Smooth muscle cell (in vitro differentiated cells): ENCODE measurements around the gene TMPRSS4. TPM values are rescaled to one million over a fixed set of nuclear protein-coding genes. Genes with fewer than 3 reads are reported as not detected.

Experiments
- DNase-seq: peaks from one replicate; lab custom pipeline; 2025; ENCODE audit not compliant: unreplicated experiment; lab: John Stamatoyannopoulos, UW
- H2AFZ ChIP-seq: fragments of 200-600 bp; sonication (generic); 2 replicates; pipeline ENCODE4 v1.6.0; 2016; ENCODE audit warnings: antibody characterized with exemption, low read depth, mild to moderate bottlenecking
- H3F3A ChIP-seq: fragments of 200-600 bp; sonication (generic); 2 replicates; pipeline ENCODE4 v1.6.0; 2017; ENCODE audit warnings: antibody characterized with exemption, low read depth
- H3K27ac ChIP-seq: fragments of 200-600 bp; sonication (generic); 2 replicates; pipeline ENCODE4 v1.5.1; 2016; ENCODE audit warnings: low read depth, mild to moderate bottlenecking
- H3K27me3 ChIP-seq: fragments of 200-600 bp; sonication (generic); 2 replicates; pipeline ENCODE4 v1.6.1; 2016; ENCODE audit warnings: low read depth, mild to moderate bottlenecking
- H3K36me3 ChIP-seq: fragments of 200-600 bp; sonication (generic); 2 replicates; pipeline ENCODE4 v1.5.1; 2016; ENCODE audit warnings: low read depth
- H3K4me1 ChIP-seq: fragments of 200-600 bp; sonication (generic); 2 replicates; pipeline ENCODE4 v1.5.1; 2016; ENCODE audit warnings: low read depth
- H3K4me2 ChIP-seq: fragments of 200-600 bp; sonication (generic); 2 replicates; pipeline ENCODE4 v1.6.0; 2016; ENCODE audit warnings: mild to moderate bottlenecking
- H3K4me3 ChIP-seq: fragments of 200-600 bp; sonication (generic); 2 replicates; pipeline ENCODE4 v1.5.1; 2016; ENCODE audit warnings: mild to moderate bottlenecking
- H3K79me2 ChIP-seq: fragments of 200-600 bp; sonication (generic); 2 replicates; pipeline ENCODE4 v1.6.0; 2016; ENCODE audit warnings: low read depth, mild to moderate bottlenecking
- H3K9ac ChIP-seq: fragments of 200-600 bp; sonication (generic); 2 replicates; pipeline ENCODE4 v1.6.0; 2016; ENCODE audit warnings: low read depth
- H3K9me3 ChIP-seq: fragments of 200-600 bp; sonication (generic); replicated peaks from 2 replicates; pipeline ENCODE4 v1.5.1; 2016; ENCODE audit warnings: low read depth
- H4K20me1 ChIP-seq: fragments of 200-600 bp; sonication (generic); 2 replicates; pipeline ENCODE4 v1.6.0; 2016; ENCODE audit warnings: low read depth
- CTCF ChIP-seq: fragments of 200-600 bp; sonication (generic); IDR thresholded peaks from 2 replicates; pipeline ENCODE4 v1.5.1; 2017; ENCODE audit warnings: borderline replicate concordance, mild to moderate bottlenecking, antibody characterized with exemption; ENCODE audit not compliant: insufficient read depth, poor library complexity, severe bottlenecking
- WGBS: methylation state at CpG from one replicate; pipeline ENCODE4 v1.1.7; 2016; ENCODE audit warnings: low lambda C conversion rate; 5-methylcytosine and 5-hydroxymethylcytosine counted together
- polyA plus RNA-seq: library from polyadenylated mRNA; unstranded; fragments of >200 nt; fragmentation: Nextera tagmentation; extraction: Ambion mirVana; gene quantifications from 2 replicates; pipeline ENCODE4 v1.2.1, GENCODE V29; 2016
- total RNA-seq: library from RNA; depleted of rRNA; stranded (reverse); fragments of >200 nt; gene quantifications from 2 replicates; pipeline ENCODE4 v1.2.3, GENCODE V29; 2014

The TMPRSS4 gene
- total and polyA plus RNA-seq, 2 experiments from 2014 or later, result 7.4 TPM; not detected in 1

DNA sequence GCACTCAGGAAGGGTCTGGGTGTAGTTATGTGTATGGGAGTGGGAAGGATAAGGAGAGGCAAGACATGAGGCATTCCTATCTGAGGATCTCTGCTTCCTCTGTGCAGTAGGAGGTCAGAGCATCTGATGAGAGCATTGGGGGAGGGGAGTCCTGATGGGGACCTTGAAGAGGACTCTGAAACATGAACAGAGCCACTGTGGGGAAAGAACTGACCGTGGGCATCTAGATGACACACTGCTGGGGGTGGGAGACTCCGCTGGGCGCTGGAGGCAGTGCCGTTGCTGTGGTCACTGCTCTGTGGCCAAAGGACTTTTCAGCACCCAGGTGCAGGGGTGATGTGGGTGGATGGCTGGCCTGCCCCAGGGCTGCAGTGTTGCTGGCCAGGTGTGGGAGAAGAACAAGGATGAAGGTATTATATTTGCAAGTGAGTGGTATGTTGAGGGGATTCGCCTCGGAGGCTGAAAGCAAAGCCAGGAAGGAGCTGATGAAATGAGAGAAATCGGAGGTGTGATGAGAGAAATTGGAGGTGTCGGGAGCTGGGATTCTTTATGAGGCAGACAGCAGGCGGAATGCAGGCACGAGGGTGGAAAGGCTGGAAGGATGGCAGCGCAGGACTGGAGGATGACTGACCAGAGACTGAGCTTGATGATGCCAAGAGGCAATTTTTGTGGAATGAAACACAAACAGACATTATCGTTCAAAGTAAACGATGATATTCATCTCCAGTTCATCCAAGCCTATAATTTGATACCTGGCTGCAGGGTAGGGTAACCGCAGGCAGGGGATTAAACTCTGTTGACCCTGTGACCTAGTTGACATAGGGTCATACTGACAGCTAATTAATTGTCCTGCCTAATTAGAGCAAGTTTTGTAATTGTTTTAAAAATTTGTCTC lies 19.4 kb upstream of the TMPRSS4 start:
- Histone ChIP-seq H3K27ac (no peak overlapping the region), H3K4me2 (no peak overlapping the region), H3K9me3 (no peaks in the 10 kb centered on the region), H3K4me1 (no peaks in the 10 kb centered on the region), H3K79me2 (no peaks in the 10 kb centered on the region), H3K4me3 (no peak overlapping the region), H4K20me1 (no peaks in the 10 kb centered on the region), H3K36me3 (no peaks in the 10 kb centered on the region), H3K9ac (no peak overlapping the region), H3K27me3 (peaks cover 7% of the 10 kb centered on the region), H2AFZ (no peak overlapping the region), H3F3A (no peaks in the 10 kb centered on the region)
- DNase-seq, result no peak
- no peak for TF ChIP-seq CTCF
- 82% methylated on average over 14 of the region's 14 CpGs for WGBS

DNA sequence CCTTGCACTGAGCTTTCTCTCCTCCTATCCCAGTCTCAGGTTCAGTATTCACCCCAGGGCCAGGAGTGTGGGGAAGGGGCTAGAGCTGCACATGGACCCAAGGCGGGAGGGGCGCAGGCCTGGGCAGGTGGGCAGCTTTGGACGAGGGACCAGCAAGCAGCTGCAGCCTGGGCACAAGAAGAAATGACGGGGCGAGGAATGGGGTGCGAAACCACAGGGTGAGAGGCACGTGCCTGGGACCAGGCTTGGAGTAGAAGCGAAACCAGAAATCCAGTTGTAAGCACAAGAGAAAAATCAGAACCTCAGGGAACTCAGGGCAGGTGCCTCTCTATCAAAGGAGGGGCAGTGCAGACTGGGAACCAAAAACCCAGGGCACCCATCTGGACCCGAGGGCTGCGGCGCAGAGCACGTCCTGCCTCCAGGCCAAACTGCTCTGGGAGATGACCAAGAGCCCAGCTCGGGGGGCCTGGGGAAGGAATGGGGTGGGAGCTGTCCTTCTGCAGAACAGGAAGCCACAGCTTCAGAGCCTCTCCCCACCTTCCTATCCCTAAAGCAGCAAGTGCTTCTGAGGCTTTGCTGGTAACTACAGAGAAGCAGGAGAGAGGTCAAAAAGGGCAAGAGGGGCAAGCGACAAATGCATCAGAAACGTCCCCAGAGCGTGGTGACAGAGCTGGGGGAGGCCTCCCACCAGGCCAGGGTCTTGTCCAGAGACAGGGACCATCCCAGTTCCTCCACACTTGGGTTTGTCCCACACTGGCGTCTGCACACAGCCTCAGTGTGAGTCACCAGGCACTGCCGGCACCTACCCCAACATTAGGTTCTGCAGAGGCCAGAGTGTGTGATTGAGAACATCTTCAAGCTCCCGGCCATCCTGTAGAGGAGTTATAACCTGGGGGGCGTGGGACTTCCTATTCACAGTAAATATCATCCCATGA lies 18.3 kb upstream of the TMPRSS4 start:
- DNase-seq, result no peak
- Histone ChIP-seq H3K36me3 (no peaks in the 10 kb centered on the region), H3K79me2 (no peaks in the 10 kb centered on the region), H4K20me1 (no peaks in the 10 kb centered on the region), H3K27ac (no peak overlapping the region), H3K4me2 (no peak overlapping the region), H2AFZ (no peak overlapping the region), H3K27me3 (peaks cover 7% of the 10 kb centered on the region), H3K9ac (no peak overlapping the region), H3K9me3 (no peaks in the 10 kb centered on the region), H3K4me1 (no peaks in the 10 kb centered on the region), H3K4me3 (no peak overlapping the region), H3F3A (no peaks in the 10 kb centered on the region)
- 74% methylated on average over 20 of the region's 20 CpGs for WGBS
- TF ChIP-seq CTCF, result no peak

DNA sequence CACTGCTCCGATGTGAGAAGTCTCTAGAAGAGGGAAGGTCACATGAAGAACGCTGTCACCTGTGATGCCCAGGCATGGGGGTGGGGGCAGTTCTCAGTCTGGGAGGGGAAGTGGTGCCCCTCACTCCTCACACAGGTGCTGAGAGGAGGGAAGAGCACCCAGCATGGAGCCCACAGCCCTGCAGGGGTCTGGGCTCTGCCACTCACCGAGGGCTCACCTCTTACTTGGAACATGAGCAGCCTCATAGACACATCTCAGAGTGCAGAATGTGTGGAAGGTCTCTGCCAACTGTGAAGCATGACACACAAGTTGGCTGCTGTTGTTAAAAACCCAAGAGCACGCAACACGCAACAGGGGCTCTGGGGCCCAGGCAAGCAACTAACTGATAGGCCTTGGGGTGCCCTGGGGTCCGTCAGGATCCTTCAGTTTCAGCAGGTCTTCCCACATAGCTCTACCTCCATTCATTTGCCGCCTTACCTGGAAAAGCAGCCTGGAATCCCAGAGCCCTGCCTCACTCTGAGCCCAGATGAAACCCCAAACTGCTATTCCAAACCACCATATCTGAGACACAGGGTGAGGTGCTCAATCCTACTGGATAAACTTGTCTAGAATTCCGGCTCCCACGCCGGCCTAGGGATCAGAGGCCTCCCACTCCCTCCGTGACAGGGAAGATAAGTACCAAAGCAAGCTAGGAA lies 17.5 kb upstream of the TMPRSS4 start:
- no peaks in the 10 kb centered on the region for H3K4me1 ChIP-seq
- H3K9ac ChIP-seq, result no peak overlapping the region
- peaks cover 7% of the 10 kb centered on the region for H3K27me3 ChIP-seq
- H3K4me2 ChIP-seq, result no peak overlapping the region
- H3K4me3 ChIP-seq, result no peak overlapping the region
- no peaks in the 10 kb centered on the region for H3K9me3 ChIP-seq
- 77% methylated on average over 11 of the region's 11 CpGs for WGBS
- no peaks in the 10 kb centered on the region for H3F3A ChIP-seq
- TF ChIP-seq CTCF, result no peak
- H3K27ac ChIP-seq, result no peak overlapping the region
- H3K79me2 ChIP-seq, result no peaks in the 10 kb centered on the region
- no peaks in the 10 kb centered on the region for H4K20me1 ChIP-seq
- H3K36me3 ChIP-seq, result no peaks in the 10 kb centered on the region
- DNase-seq, result no peak
- no peak overlapping the region for H2AFZ ChIP-seq
